GM19467 (cell line): ENCODE data around the gene SPTBN2.
"Not testable (repeated sequence)": the region's sequence is repeated elsewhere in the genome, so short reads cannot be mapped to it uniquely, and the experiment has no call there.

Experiments used
- ATAC-seq: cut with Tn5 transposase; IDR thresholded peaks from one replicate; pipeline ENCODE4 v1.9.1; 2021; ENCODE audit warnings: mild to moderate bottlenecking, moderate library complexity; ENCODE audit not compliant: unreplicated experiment

SPTBN2 gene

GRCh38 chr11:66641834-66642233 lies 87.2 kb downstream of the SPTBN2 start:
- ATAC-seq = no peak

GRCh38 chr11:66639814-66640340 lies 89.1 kb downstream of the SPTBN2 start:
- not testable (repeated sequence) for ATAC-seq

GRCh38 chr11:66639066-66639813 lies 89.8 kb downstream of the SPTBN2 start:
- ATAC-seq = no peak

GRCh38 chr11:66638177-66639065 lies 90.6 kb downstream of the SPTBN2 start, which contains the start of gene RBM4:
TSS of gene RBM4 (plus strand) at chr11:66638703. CDS start at chr11:66639712, 1,009 bp downstream.
- ATAC-seq = peak; percentile 94

GRCh38 chr11:66637557-66638176 lies 91.3 kb downstream of the SPTBN2 start:
- no peak for ATAC-seq

GRCh38 chr11:66636411-66636810 lies 92.6 kb downstream of the SPTBN2 start:
- ATAC-seq = no peak
